HEK293T (cell line): ENCODE results near the gene IKZF4.

Experiments used
- CTCF ChIA-PET: fragments of 350-600 bp; formaldehyde crosslinking; extraction: SDS; loops from one replicate; lab custom pipeline; 2021; ENCODE audit warnings: antibody characterized with exemption, inconsistent platforms; lab: Yijun Ruan, JAX
- POLR2A ChIA-PET: fragments of 350-600 bp; formaldehyde crosslinking; extraction: SDS; loops from one replicate; lab custom pipeline; 2020; ENCODE audit warnings: antibody characterized with exemption, inconsistent platforms; lab: Yijun Ruan, JAX
- DNase-seq: peaks from one replicate; pipeline ENCODE4 v3.0.0; 2012; ENCODE audit warnings: mixed read lengths; ENCODE audit errors: extremely low spot score
- ARNT ChIP-seq: fragments of 450-650 bp; IDR thresholded peaks from 2 replicates; pipeline ENCODE4 v1.6.1; 2017; ENCODE audit warnings: mild to moderate bottlenecking
- BHLHE40 ChIP-seq: fragments of 450-650 bp; IDR thresholded peaks from 2 replicates; pipeline ENCODE4 v1.6.1; 2016; ENCODE audit warnings: mild to moderate bottlenecking, moderate library complexity, borderline replicate concordance
- CTBP1 ChIP-seq: fragments of 450-650 bp; IDR thresholded peaks from 2 replicates; pipeline ENCODE4 v1.6.1; 2016; ENCODE audit warnings: borderline replicate concordance
- ELF4 ChIP-seq: fragments of 450-650 bp; IDR thresholded peaks from 2 replicates; pipeline ENCODE4 v1.6.1; 2017; ENCODE audit warnings: antibody characterized with exemption
- FOXA1 ChIP-seq: fragments of 450-650 bp; IDR thresholded peaks from 2 replicates; pipeline ENCODE4 v1.6.1; 2016; ENCODE audit warnings: mild to moderate bottlenecking
- FOXK2 ChIP-seq: fragments of 450-650 bp; IDR thresholded peaks from 2 replicates; pipeline ENCODE4 v1.6.1; 2016; ENCODE audit warnings: mild to moderate bottlenecking
- FOXM1 ChIP-seq: fragments of 450-650 bp; IDR thresholded peaks from 2 replicates; pipeline ENCODE4 v1.6.1; 2017; ENCODE audit warnings: mild to moderate bottlenecking, borderline replicate concordance
- HDGF ChIP-seq: fragments of 450-650 bp; IDR thresholded peaks from 2 replicates; pipeline ENCODE4 v1.6.1; 2017; ENCODE audit warnings: antibody characterized with exemption, borderline replicate concordance
- L3MBTL2 ChIP-seq: fragments of 450-650 bp; conservative IDR thresholded peaks from 2 replicates; pipeline ENCODE4 v1.6.1; 2016; ENCODE audit warnings: mild to moderate bottlenecking
- LEF1 ChIP-seq: fragments of 450-650 bp; IDR thresholded peaks from 2 replicates; pipeline ENCODE4 v1.6.1; 2017; ENCODE audit warnings: mild to moderate bottlenecking, borderline replicate concordance
- NFRKB ChIP-seq: fragments of 450-650 bp; IDR thresholded peaks from 2 replicates; pipeline ENCODE4 v1.6.1; 2016; ENCODE audit warnings: mild to moderate bottlenecking, moderate library complexity
- PKNOX1 ChIP-seq: fragments of 450-650 bp; IDR thresholded peaks from 2 replicates; pipeline ENCODE4 v1.6.1; 2016
- SP1 ChIP-seq: fragments of 450-650 bp; IDR thresholded peaks from 2 replicates; pipeline ENCODE4 v1.6.1; 2017
- SUZ12 ChIP-seq: fragments of 450-650 bp; IDR thresholded peaks from 2 replicates; pipeline ENCODE4 v1.6.1; 2016; ENCODE audit warnings: mild to moderate bottlenecking
- TARDBP ChIP-seq: fragments of 450-650 bp; IDR thresholded peaks from 2 replicates; pipeline ENCODE4 v1.6.1; 2016
- ZNF384 ChIP-seq: fragments of 450-650 bp; IDR thresholded peaks from 2 replicates; pipeline ENCODE4 v1.6.1; 2016

The IKZF4 gene

GRCh38 chr12:56078931-56079722 is 58.3 kb downstream of the IKZF4 start:
- ChIA-PET CTCF (interaction anchor here (0.6 to 1.4 kb wide), 9 partner anchors 10 to 108 kb away, joined by 3 to 11 read pairs (median 3); partner anchors contain the start of gene ESYT1), POLR2A (interaction anchor here (0.6 to 7.3 kb wide), 13 partner anchors 9 to 261 kb away, joined by 3 to 65 read pairs (median 6); partner anchors contain the start of genes ORMDL2, PA2G4, RAB5B and RNF41)
- no peak for TF ChIP-seq ARNT
- no peak; the same call in 1 of the 2 replicates for TF ChIP-seq CTBP1
- no peak for TF ChIP-seq FOXM1
- no peak for TF ChIP-seq SUZ12
- no peak for TF ChIP-seq SP1
- TF ChIP-seq LEF1: 0 out of 2 replicates have a peak, but pooled peaks have one; percentile 17
- no peak for TF ChIP-seq PKNOX1
- no peak for TF ChIP-seq TARDBP
- peak; percentile 82 for DNase-seq

- peak; percentile 73 for DNase-seq
- TF ChIP-seq ELF4 (no peak), CTBP1 (peak; percentile 29; the same call in 1 of the 2 replicates), BHLHE40 (no peak), TARDBP (no peak), L3MBTL2 (peak; percentile 62), NFRKB (no peak)
- POLR2A ChIA-PET: interaction anchor here (0.7 to 7.3 kb wide), 13 partner anchors 8 to 262 kb away, joined by 3 to 65 read pairs (median 6); partner anchors contain the start of genes ORMDL2, PA2G4, RNF41 and RPL41
- CTCF ChIA-PET: interaction anchor here (0.6 to 1.4 kb wide), 9 partner anchors 9 to 109 kb away, joined by 3 to 11 read pairs (median 3); partner anchors contain the start of genes ESYT1 and SMARCC2
These were observed 59.1 kb downstream of the IKZF4 start, which contains the start of gene ERBB3 for GRCh38 chr12:56079723-56080555. ERBB3 (plus strand) TSS chr12:56080165; CDS start chr12:56080301, 136 bp downstream.

GRCh38 chr12:56080556-56081138 is 59.8 kb downstream of the IKZF4 start:
- TF ChIP-seq HDGF (no peak), FOXK2 (no peak), NFRKB (no peak), FOXM1 (no peak), SUZ12 (no peak), LEF1 (no peak), CTBP1 (no peak), ZNF384 (no peak), ELF4 (no peak), PKNOX1 (no peak), FOXA1 (no peak), BHLHE40 (no peak), L3MBTL2 (no peak), TARDBP (no peak)
- POLR2A ChIA-PET: interaction anchor here (1.0 to 7.3 kb wide), 5 partner anchors 10 to 263 kb away, joined by 3 to 65 read pairs (median 6); partner anchors contain the start of genes ORMDL2, PA2G4, RPL41 and SARNP
- peak; percentile 6 for DNase-seq
- CTCF ChIA-PET: interaction anchor here (1.3 kb wide), 1 partner anchor 109 kb away, joined by 3 read pairs; the partner anchor contains the start of gene SMARCC2

GRCh38 chr12:56081393-56082347 is 60.8 kb downstream of the IKZF4 start:
- POLR2A ChIA-PET: interaction anchor here (1.1 to 7.3 kb wide), 3 partner anchors 21 to 36 kb away, joined by 3 to 65 read pairs (median 19); partner anchors contain the start of genes PA2G4, RPL41 and ZC3H10
- CTCF ChIA-PET: interaction anchor here (1.1 to 1.3 kb wide), 2 partner anchors 10 to 108 kb away, joined by 3 read pairs; partner anchors contain the start of gene SMARCC2
- TF ChIP-seq FOXK2 (no peak), SP1 (no peak), SUZ12 (no peak), CTBP1 (no peak)
- DNase-seq: no peak

GRCh38 chr12:56082382-56082781 is 61.5 kb downstream of the IKZF4 start:
- POLR2A ChIA-PET: interaction anchor here (0.6 to 7.3 kb wide), 3 partner anchors 20 to 76 kb away, joined by 3 to 65 read pairs (median 9); partner anchors contain the start of genes MYL6, PA2G4 and ZC3H10
- CTCF ChIA-PET: interaction anchor here (1.1 kb wide), 1 partner anchor 9 kb away, joined by 3 read pairs; no protein-coding TSS in a partner anchor
- TF ChIP-seq ZNF384 (no peak), ARNT (no peak), FOXK2 (no peak), TARDBP (no peak), LEF1 (no peak), FOXA1 (no peak), FOXM1 (no peak), L3MBTL2 (no peak), BHLHE40 (no peak), NFRKB (no peak), PKNOX1 (no peak), HDGF (no peak), CTBP1 (no peak), SP1 (no peak), SUZ12 (no peak)
- DNase-seq: peak; percentile 3
